UCSD-AML1 (cell line): ENCODE results near the gene PHYKPL.

Source experiments
- DNase-seq: peaks from one replicate; lab custom pipeline; 2025; ENCODE audit not compliant: unreplicated experiment; lab: John Stamatoyannopoulos, UW

Gene PHYKPL

GRCh38 chr5:178192787-178193186 lies 39.8 kb downstream of the PHYKPL start:
- DNase-seq: no peak

DNA sequence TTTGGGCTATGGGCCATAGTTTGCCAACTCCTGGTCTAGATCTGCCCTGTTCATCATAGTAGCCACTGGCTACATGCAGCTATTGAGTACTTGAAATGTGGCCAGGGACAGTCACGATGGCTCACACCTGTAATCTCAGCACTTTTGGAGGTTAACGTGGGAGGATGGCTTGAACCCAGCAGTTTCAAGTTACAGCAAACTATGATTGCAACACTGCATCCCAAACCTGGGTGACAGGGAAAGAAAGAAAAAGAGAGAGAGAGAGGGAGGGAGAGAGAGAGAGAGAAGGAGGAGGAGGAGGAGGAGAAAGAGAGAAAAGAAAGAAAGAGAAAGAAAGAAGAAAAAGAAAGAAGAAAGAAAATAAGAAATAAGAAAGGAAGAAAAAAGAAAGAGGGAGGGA lies 40.4 kb downstream of the PHYKPL start:
- DNase-seq: no peak

DNA sequence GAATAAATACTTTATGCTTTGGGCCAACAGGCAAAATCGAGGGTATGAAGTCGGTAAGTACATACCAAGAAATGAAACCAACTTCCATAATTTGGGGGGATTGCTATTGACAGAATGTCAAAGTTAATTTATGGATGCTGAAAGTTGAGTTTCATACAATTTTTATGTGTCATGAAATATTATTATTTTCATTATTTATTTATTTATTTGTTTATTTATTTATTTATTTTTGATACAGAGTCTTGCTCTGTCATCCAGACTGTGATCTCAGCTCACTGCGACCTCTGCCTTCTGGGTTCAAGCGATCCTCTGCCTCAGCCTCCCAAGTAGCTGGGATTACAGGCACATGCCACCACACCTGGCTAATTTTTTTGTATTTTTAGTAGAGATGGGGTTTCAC lies 40.9 kb downstream of the PHYKPL start:
- no peak for DNase-seq

GRCh38 chr5:178189433-178189832 lies 43.2 kb downstream of the PHYKPL start:
- DNase-seq: no peak

GRCh38 chr5:178187014-178187413 lies 45.6 kb downstream of the PHYKPL start, which contains the start of gene GMCL2:
GMCL2 (minus strand) TSS chr5:178187371; CDS start chr5:178187299, 72 bp downstream.
- DNase-seq: no peak

DNA sequence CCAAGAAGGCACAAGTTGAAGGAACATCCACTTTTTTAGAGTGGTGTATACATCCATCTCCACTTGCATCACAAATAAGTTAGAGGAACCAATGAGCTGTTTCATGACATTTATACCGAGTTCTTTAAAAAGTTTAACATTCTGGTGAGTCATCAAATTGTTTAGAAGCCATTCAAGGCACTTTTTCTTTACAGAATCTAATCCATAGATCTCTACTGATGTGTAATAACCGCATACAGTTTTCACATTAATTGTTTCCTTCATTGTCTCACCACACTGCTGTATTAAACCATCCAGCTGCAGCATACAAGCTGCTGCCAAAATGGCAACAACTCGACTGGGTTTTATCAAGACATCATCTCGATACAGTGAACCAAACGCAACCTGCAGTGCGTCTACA lies 46.2 kb downstream of the PHYKPL start:
- no peak for DNase-seq

DNA sequence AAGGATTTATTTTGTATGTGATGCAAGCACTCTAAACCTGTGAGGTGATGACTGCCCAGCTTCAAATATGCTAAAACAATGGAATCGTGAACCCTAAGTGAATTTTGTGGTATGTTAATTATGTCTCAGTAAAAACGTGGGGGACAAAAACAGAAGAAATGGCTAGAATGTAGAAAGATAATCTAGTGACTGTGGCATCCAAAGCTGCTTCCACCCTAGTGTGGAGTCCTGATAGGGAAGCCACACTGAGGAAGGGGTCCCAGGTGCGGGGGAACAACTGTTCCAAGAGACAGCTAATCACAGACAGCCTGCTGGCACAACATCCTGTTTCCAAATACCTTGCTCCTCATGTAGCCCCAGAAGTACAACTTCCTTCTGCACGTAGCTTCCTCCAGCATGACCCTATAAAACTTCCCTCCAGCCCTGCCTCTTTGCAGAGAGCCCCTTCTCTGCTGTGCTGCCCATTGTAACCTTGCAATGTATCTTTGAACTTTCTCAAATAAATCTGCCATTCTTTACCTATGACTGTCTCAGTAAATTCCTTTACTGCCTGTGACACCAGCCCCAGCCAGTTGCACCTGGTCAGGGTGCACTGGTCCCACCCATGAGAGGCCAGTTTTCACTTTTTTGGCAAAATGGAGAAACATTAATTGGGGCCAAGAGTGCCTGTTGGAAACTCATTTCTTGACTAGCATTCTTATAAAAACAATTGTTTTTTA lies 50.3 kb downstream of the PHYKPL start:
- DNase-seq: peak; percentile 61

- DNase-seq: no peak
These were observed 52.3 kb downstream of the PHYKPL start for GRCh38 chr5:178180141-178180863.

- DNase-seq: no peak
These were observed 55.0 kb downstream of the PHYKPL start for GRCh38 chr5:178177569-178177968.

DNA sequence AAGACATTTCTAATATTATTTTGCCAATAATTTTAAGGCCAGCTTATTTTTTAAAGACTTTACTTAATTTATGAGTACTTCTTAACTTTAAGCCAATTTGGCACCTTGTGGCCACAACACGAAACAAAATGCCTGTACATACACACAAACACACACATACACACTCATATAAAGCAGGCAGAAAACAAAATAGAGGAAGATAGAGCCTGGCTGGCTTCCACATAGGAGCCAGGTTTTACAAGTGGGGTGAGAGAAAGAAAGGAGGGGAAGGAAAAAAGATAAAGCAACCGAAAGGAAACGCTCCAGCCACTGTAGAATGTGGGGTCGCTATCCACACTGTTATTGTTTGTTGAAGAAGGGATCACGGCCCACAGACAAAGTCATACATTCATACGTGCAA lies 55.8 kb downstream of the PHYKPL start:
- no peak for DNase-seq

- DNase-seq: no peak
These were observed 58.1 kb downstream of the PHYKPL start for GRCh38 chr5:178174456-178174855.

DNA sequence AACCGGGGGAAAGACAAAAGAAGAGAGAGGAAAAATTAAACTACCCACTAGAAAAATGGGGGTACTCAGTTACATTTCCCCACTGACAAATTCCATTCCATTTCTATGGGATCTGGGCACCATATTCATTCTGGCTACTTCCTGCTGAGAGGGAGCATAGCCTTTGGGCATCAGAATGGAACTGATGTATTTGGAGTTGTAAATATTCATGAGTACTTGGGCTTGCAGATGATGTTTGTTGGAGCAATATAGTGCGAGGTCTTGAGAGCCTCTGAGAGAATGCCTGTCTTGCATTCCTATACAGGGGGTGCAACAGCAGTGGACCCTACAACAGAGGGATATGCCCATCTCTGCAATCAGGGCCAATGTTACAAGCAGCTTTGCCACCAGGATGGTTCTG lies 62.1 kb downstream of the PHYKPL start:
- no peak for DNase-seq

GRCh38 chr5:178165581-178165980 lies 67.0 kb downstream of the PHYKPL start:
- DNase-seq: no peak

DNA sequence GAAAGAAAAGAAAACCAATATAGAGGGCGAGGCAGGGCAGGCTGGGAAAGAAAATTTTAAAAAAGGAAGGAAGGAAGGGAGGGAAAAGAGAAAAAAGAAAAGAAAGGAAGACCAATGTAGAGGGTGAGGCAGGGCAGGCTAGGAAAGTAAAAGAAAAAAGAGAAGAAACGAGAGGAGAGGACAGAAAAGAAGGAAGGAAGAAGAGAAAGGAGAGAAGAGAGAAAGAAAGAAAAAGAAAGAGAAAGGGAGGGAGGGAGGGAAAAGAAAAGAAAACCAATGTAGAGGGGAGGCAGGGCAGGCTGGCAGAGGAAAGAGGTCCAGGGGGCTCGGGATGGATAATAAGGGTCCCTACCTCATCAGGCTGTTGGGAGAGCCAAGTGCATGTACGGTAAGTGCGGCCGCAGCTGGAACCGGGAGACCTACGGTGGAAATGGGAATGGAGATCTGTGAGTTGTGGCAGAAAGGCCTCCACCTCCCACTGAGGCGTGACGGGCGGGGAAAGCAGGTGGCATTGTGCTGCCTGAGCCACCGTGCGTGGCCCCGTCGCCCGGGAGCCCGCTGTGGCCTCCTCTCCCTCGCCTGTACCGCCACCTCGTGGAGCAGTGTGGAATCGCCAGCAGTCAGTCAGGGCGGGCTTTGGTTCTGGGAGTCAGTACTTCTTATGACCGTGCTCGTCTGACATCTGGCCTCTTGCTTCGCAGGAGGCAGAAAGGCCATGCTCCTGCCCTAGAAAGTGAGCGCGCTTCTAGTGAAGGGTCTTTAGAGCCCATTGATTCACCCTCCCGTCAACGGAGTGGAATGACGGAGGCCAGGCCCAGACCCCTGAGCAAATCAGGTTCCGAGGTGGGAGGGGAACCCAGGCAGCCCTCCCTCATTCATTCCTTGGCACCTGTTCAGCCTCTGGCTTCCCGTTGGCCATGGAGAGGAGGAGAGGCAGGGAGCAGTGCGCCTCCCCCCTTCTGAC lies 68.5 kb downstream of the PHYKPL start:
- peak; percentile 86 for DNase-seq

DNA sequence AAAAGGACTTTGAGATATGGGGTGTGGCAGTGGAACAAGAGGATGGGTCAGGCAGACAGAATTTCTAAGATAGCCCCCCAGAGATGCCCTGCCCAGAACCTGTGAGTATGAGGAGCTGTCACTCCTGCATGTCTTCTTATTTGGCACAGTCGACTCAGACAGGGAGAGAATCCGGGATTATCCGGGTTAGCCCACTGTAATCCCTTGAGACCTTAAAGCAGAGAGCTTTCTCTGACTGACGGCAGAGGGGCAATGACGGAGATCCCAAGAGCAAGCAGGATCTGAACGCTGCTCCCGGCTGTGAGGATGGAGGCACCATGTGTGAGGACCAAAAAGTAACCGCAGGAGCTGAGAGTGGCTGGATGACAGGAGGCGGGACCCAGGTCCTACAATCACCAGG lies 70.1 kb downstream of the PHYKPL start:
- DNase-seq: no peak

- no peak for DNase-seq
These were observed 72.4 kb downstream of the PHYKPL start for GRCh38 chr5:178160176-178160575.
